AG04450 (cell line): ENCODE results near the gene ZNF18. TPM values are rescaled to one million over a fixed set of nuclear protein-coding genes. Genes with fewer than 3 reads are reported as not detected.
"Not testable (repeated sequence)": the region's sequence is repeated elsewhere in the genome, so short reads cannot be mapped to it uniquely, and the experiment has no call there.

Experiments used
- CTCF ChIA-PET: fragments of 300-600, 350-600 bp; formaldehyde crosslinking; extraction: SDS; loops from one replicate; lab custom pipeline; 2022; ENCODE audit warnings: antibody characterized with exemption, inconsistent platforms; lab: Charles Lee
- POLR2A ChIA-PET: fragments of 350-600 bp; formaldehyde crosslinking; extraction: SDS; loops from one replicate; lab custom pipeline; 2021; ENCODE audit warnings: antibody characterized with exemption, inconsistent platforms; lab: Yijun Ruan, JAX
- DNase-seq: peaks from one replicate; pipeline ENCODE4 v3.0.0-alpha.2; 2011; ENCODE audit warnings: low read depth, low spot score
- H3K27ac ChIP-seq: one replicate; pipeline ENCODE4 v1.5.1; 2012; ENCODE audit warnings: low read depth, low read length, control low read depth
- H3K27me3 ChIP-seq: one replicate; pipeline ENCODE4 v1.6.0; 2012; ENCODE audit warnings: low read length; ENCODE audit not compliant: control insufficient read depth, insufficient read depth
- H3K4me3 ChIP-seq: 2 replicates; pipeline ENCODE4 v1.5.1; 2011; ENCODE audit warnings: mild to moderate bottlenecking, low read depth, low read length, control low read depth
- H3K9me3 ChIP-seq: 2 replicates; pipeline ENCODE4 v1.5.1; 2012; ENCODE audit warnings: low read length; ENCODE audit not compliant: control insufficient read depth, insufficient read depth
- polyA plus RNA-seq: library from polyadenylated mRNA; depleted of rRNA; stranded (reverse); fragments of >200 nt; gene quantifications from 2 replicates; pipeline ENCODE4 v1.2.3, GENCODE V29; 2011
- TF ChIP-seq, protein P1 (sequence below): IDR thresholded peaks from 2 replicates; pipeline ENCODE4 v1.5.1; 2011; ENCODE audit warnings: low read depth, low read length, control low read depth, inconsistent platforms

Gene ZNF18
- polyA plus RNA-seq, 1 experiment, result 8.2 TPM

DNA sequence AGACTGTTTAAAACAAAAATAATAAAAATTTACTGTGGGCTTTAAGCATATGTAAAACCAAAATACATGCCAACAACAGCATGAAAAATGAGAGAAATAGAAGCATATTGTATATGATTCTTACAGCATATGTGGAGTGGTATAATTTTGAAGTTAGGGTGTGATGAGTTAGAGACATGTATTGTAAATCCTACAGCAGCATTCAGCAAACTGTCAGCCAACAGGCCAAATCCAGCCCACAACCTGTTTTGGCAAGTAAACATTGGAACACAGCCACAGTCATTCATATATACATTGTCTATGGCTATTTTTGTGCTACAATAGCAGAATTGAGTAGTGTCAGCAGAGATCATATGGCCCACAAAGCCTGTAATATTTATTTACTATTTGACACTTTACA is 42.3 kb downstream of the ZNF18 start:
- peaks cover 6% of the 10 kb centered on the region; the same call in 1 of the 2 replicates for H3K9me3 ChIP-seq
- DNase-seq, result no peak
- no peaks in the 10 kb centered on the region for H3K27me3 ChIP-seq
- no peak overlapping the region for H3K4me3 ChIP-seq
- ChIA-PET POLR2A (no interaction called here), CTCF (no interaction called here)
- TF ChIP-seq, protein P1, sequence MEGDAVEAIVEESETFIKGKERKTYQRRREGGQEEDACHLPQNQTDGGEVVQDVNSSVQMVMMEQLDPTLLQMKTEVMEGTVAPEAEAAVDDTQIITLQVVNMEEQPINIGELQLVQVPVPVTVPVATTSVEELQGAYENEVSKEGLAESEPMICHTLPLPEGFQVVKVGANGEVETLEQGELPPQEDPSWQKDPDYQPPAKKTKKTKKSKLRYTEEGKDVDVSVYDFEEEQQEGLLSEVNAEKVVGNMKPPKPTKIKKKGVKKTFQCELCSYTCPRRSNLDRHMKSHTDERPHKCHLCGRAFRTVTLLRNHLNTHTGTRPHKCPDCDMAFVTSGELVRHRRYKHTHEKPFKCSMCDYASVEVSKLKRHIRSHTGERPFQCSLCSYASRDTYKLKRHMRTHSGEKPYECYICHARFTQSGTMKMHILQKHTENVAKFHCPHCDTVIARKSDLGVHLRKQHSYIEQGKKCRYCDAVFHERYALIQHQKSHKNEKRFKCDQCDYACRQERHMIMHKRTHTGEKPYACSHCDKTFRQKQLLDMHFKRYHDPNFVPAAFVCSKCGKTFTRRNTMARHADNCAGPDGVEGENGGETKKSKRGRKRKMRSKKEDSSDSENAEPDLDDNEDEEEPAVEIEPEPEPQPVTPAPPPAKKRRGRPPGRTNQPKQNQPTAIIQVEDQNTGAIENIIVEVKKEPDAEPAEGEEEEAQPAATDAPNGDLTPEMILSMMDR, result no peak
- H3K27ac ChIP-seq, result no peak overlapping the region

DNA sequence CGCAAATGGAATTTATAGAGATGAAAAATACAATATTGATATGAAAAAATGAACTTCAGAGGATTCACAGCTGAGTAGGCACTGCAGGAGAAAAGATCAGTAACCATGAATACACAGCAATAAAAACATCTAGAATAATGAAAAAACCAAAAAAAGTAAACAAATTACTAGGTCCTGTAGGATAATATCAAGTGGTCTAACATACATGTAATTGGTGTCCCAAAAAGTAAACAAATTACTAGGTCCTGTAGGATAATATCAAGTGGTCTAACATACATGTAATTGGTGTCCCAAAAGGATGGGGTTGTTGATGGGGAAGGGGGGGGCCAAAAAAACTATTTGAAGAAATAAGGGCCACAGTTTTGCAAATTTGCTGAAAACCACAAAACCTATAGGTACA is 43.4 kb downstream of the ZNF18 start:
- TF ChIP-seq, protein P1, result no peak
- CTCF ChIA-PET, result interaction anchor here (1.1 to 1.6 kb wide), 2 partner anchors 27 to 1337 kb away, joined by 4 to 5 read pairs; no protein-coding TSS in a partner anchor
- no peak overlapping the region for H3K4me3 ChIP-seq
- H3K9me3 ChIP-seq, result peaks cover 6% of the 10 kb centered on the region; the same call in 1 of the 2 replicates
- H3K27ac ChIP-seq, result no peak overlapping the region
- no peaks in the 10 kb centered on the region for H3K27me3 ChIP-seq
- POLR2A ChIA-PET, result no interaction called here
- no peak for DNase-seq

DNA sequence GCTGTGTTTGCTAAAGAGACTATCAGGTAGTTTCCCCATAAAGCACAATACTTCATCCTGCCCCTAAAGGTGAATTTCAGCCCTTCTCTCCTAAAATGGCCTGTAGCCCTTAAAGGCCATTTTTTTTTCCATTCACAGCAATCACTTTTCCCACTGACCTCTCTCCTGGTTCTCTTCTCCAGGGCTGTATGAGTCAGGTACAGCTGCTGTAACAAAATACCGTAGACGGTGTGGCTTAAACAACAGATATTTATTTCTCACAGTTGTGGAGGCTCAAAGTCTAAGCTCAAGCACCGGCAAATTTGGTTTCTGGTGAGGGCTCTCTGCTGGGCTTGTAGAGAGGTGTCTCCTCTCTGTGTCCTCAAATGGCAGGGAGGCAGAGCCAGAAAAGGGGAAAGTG is 44.7 kb downstream of the ZNF18 start:
- Histone ChIP-seq H3K27ac (no peak overlapping the region), H3K27me3 (no peaks in the 10 kb centered on the region), H3K4me3 (no peak overlapping the region), H3K9me3 (peaks cover 6% of the 10 kb centered on the region; the same call in 1 of the 2 replicates)
- TF ChIP-seq, protein P1, result no peak
- DNase-seq, result no peak
- POLR2A ChIA-PET, result no interaction called here
- CTCF ChIA-PET, result interaction anchor here (0.8 to 1.1 kb wide), 3 partner anchors 17 to 34 kb away, joined by 3 to 4 read pairs (median 4); no protein-coding TSS in a partner anchor

DNA sequence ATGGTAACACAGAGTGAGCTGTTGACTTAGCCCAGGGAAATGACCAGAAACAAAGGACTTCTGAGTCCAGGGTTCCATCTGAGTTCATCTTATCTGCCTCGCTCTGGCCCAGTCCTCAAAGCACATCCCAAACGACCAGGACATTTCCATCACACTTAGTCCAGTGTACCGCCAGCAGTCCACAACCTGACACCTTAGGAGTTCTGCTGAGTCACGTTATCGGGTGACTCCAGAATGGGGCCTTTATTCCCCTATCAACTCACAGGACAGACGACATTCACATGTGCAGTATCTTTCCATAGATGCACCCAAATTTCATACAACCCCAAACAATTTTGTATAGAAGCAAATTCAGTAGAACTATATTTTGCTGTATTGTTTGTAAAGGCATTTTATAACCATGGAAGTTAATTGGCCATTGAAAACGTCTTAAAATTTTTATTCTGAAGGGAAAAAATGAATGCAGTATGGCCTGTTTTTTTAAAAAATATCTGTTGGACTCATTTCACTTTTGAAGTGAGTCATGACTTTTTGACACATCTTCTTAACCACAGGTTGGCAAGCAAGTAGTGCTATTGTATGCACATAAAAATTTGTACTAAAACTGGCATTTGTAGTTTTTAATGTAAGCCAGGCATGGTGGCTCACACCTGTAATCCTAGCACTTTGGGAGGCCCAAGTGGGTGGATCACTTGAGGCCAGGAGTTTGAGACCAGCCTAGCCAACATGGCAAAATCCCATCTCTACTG is 46.3 kb downstream of the ZNF18 start:
- TF ChIP-seq, protein P1, result no peak
- Histone ChIP-seq H3K4me3 (no peak overlapping the region), H3K27me3 (no peaks in the 10 kb centered on the region), H3K9me3 (peaks cover 6% of the 10 kb centered on the region; the same call in 1 of the 2 replicates), H3K27ac (no peak overlapping the region)
- POLR2A ChIA-PET, result no interaction called here
- no peak for DNase-seq
- CTCF ChIA-PET, result no interaction called here

DNA sequence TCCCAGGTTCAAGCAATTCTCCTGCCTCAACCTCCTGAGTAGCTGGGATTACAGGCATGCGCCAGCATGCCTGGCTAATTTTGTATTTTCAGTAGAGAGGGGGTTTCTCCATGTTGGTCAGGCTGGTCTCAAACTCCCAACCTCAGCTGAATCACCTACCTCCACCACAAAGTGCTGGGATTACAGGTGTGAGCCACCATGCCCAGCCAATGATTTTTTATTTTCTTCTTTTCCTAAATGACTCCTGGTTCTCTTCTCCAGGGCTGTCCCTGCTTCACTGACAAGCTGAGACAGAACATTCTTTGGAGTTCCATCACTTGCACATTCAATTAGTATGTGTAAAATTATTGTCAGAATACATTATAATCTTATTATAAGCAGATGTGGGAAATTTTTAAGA is 47.7 kb downstream of the ZNF18 start:
- POLR2A ChIA-PET, DNase-seq: not testable (repeated sequence)

More for the DNA sequence above, 47.7 kb downstream of the ZNF18 start:
- CTCF ChIA-PET, H3K27ac ChIP-seq, H3K4me3 ChIP-seq, H3K9me3 ChIP-seq, H3K27me3 ChIP-seq: not testable (repeated sequence)
